Measurements from ENCODE around the gene UPK3A. TPM values are rescaled to one million over a fixed set of nuclear protein-coding genes. Genes with fewer than 3 reads are reported as not detected.

The UPK3A gene
- total and polyA plus RNA-seq, 2 of the 8 experiments (the other 6 are each of a cell fraction or from before 2014, with no cell fraction given): 0.35 to 1.7 TPM

DNA sequence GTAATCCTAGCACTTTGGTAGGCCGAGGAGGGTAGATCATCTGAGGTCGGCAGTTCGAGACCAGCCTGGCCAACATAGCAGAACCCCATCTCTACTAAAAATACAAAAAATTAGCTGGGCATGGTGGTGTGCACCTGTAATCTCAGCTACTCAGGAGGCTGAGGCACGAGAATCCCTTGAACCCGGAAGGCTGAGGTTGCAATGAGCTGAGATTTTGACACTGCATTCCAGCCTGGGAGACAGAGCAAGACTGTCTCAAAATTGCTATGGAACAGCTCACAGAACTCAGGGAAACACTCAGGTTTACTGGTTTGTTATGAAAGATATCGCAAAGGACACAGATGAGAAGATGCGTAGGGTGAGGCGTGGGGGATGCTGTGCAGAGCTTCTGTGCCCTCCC is 27.7 kb downstream of the UPK3A start:
- Histone ChIP-seq H4K20me1 (replicated peaks in 1 of 2; ENCODE audit: control insufficient read depth in 1 of 2, insufficient read depth in 2 of 2, low read length in 2 of 2) (peaks cover 0 to 12% of the 10 kb centered on the region in 2 experiments), H2BK15ac (ENCODE audit: low read length) (no peak overlapping the region), H3K4me3 (ENCODE audit: extremely low read depth in 1 of 4, insufficient read depth in 2 of 4, low read depth in 3 of 4, low read length in 4 of 4) (no peak overlapping the region), H3K4ac (replicated peaks; ENCODE audit: insufficient read length, low read depth, low read length) (no peak overlapping the region), H2BK12ac (ENCODE audit: low read depth, low read length) (no peak overlapping the region), H3K4me2 (ENCODE audit: insufficient read depth in 1 of 2, low read depth in 2 of 2, low read length in 2 of 2) (no peak overlapping the region), H3K18ac (ENCODE audit: extremely low read depth, low read length) (no peak overlapping the region), H2AFZ (ENCODE audit: low read length) (no peak overlapping the region), H3K36me3 (ENCODE audit: control insufficient read depth in 2 of 4, insufficient read depth in 4 of 4, low read length in 3 of 4) (no peaks in the 10 kb centered on the region), H3K4me1 (replicated peaks in 1 of 4; ENCODE audit: control insufficient read depth in 3 of 4, insufficient read depth in 4 of 4, low read length in 3 of 4) (peaks cover 0 to 10% (median 7%) of the 10 kb centered on the region in 4 experiments; a peak in 5 of 7 replicates), H4K8ac (ENCODE audit: extremely low read depth, insufficient read depth, low read length) (no peak overlapping the region), H4K91ac (replicated peaks; ENCODE audit: insufficient read length, low read length) (no peak overlapping the region), H4K5ac (ENCODE audit: insufficient read length, low read depth, low read length) (no peak overlapping the region), H3K56ac (replicated peaks; ENCODE audit: insufficient read length, low read depth, low read length) (no peak overlapping the region), H2AK5ac (ENCODE audit: low read depth, low read length) (no peak overlapping the region), H3K27ac (ENCODE audit: low read depth, low read length) (no peak overlapping the region), H3K79me1 (ENCODE audit: low read depth, low read length) (peaks cover 8% of the 10 kb centered on the region), H3K23me2 (ENCODE audit: low read depth, low read length) (peaks cover 3% of the 10 kb centered on the region; the same call in 1 of the 2 replicates), H3K9ac (replicated peaks in 1 of 4; ENCODE audit: extremely low read depth in 1 of 4, low read depth in 3 of 4, low read length in 3 of 4) (no peak overlapping the region), H2BK20ac (ENCODE audit: low read length) (no peak overlapping the region), H2BK120ac (replicated peaks; ENCODE audit: low read depth, low read length) (no peak overlapping the region), H3K23ac (ENCODE audit: insufficient read length) (no peak overlapping the region), H3K27me3 (replicated peaks in 1 of 4; ENCODE audit: control insufficient read depth in 3 of 4, extremely low read depth in 1 of 4, insufficient read depth in 3 of 4, low read length in 3 of 4) (peaks cover 0 to 4% (median 0%) of the 10 kb centered on the region in 4 experiments; a peak in 2 of 7 replicates), H2BK5ac (ENCODE audit: low read depth, low read length) (no peak overlapping the region), H3K14ac (ENCODE audit: insufficient read length) (no peak overlapping the region), H3K9me3 (ENCODE audit: insufficient read depth in 2 of 2, low read depth in 1 of 2, low read length in 1 of 2) (no peaks in the 10 kb centered on the region), H3K79me2 (ENCODE audit: control insufficient read depth in 1 of 2, insufficient read depth in 2 of 2, low read length in 2 of 2) (peaks cover 0 to 39% of the 10 kb centered on the region in 2 experiments; a peak in 2 of 4 replicates)
- no peak for DNase-seq (ENCODE audit: low read depth in 1 of 2, low spot score in 2 of 2)
- no peak for FAIRE-seq
- CTCF ChIA-PET (ENCODE audit: partially characterized antibody): interaction anchor here (0.6 to 2.6 kb wide), 3 partner anchors 22 to 131 kb away, joined by 3 to 9 read pairs (median 5); no protein-coding TSS in a partner anchor
- POLR2A ChIA-PET (ENCODE audit: partially characterized antibody): interaction anchor here (1.2 kb wide), 1 partner anchor 10 kb away, joined by 3 read pairs; no protein-coding TSS in a partner anchor
- WGBS, 2 experiments (ENCODE audit: extremely low coverage in 1 of 2, insufficient coverage in 1 of 2, insufficient read length in 1 of 2, insufficient replicate concordance in 2 of 2, low coverage in 1 of 2, low lambda C conversion rate in 2 of 2, missing lambda C conversion rate in 1 of 2): 88% methylated on average over 8 of the region's 8 CpGs; no CpG with 5 or more reads in 1 of the 2 experiments
- TF ChIP-seq POU5F1 (IDR thresholded peaks at IDR 0.05; ENCODE audit: low read depth, low read length): no peak
- TF ChIP-seq KDM4A (IDR thresholded peaks at IDR 0.05; ENCODE audit: low read depth, low read length, severe bottlenecking): no peak
- TF ChIP-seq EP300 (IDR thresholded peaks at IDR 0.05; ENCODE audit: borderline replicate concordance in 1 of 2, low read depth in 2 of 2, low read length in 2 of 2): no peak
- TF ChIP-seq SIN3A (conservative IDR thresholded peaks at IDR 0.05 in 1 of 2, IDR thresholded peaks at IDR 0.05 in 1 of 2; ENCODE audit: low read depth in 1 of 2, low read length in 2 of 2): no peak
- TF ChIP-seq, protein P1, sequence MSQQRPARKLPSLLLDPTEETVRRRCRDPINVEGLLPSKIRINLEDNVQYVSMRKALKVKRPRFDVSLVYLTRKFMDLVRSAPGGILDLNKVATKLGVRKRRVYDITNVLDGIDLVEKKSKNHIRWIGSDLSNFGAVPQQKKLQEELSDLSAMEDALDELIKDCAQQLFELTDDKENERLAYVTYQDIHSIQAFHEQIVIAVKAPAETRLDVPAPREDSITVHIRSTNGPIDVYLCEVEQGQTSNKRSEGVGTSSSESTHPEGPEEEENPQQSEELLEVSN (IDR thresholded peaks at IDR 0.05): no peak
- TF ChIP-seq SIX5 (IDR thresholded peaks at IDR 0.05; ENCODE audit: low read depth, low read length): no peak
